KMS-11 (cell line): Measurements from ENCODE around the gene VPS11.

ENCODE experiments used
- H2AFZ ChIP-seq: fragments of 200-600 bp; sonication (generic); 2 replicates; pipeline ENCODE4 v1.6.1; 2016; ENCODE audit warnings: antibody characterized with exemption, mixed run types, low read depth
- H3K27ac ChIP-seq: fragments of 200-600 bp; sonication (generic); 2 replicates; pipeline ENCODE4 v1.6.1; 2016; ENCODE audit warnings: mild to moderate bottlenecking, mixed run types
- H3K27me3 ChIP-seq: fragments of 200-600 bp; sonication (generic); 2 replicates; pipeline ENCODE4 v1.6.1; 2017; ENCODE audit warnings: mild to moderate bottlenecking, low read depth, mixed run types, moderate library complexity; ENCODE audit not compliant: insufficient read depth
- H3K36me3 ChIP-seq: fragments of 200-600 bp; sonication (generic); 2 replicates; pipeline ENCODE4 v1.6.1; 2017; ENCODE audit warnings: mild to moderate bottlenecking, mixed run types; ENCODE audit not compliant: insufficient read depth
- H3K4me1 ChIP-seq: fragments of 200-600 bp; sonication (generic); 2 replicates; pipeline ENCODE4 v1.6.1; 2016; ENCODE audit warnings: mild to moderate bottlenecking, low read depth, mixed run types; ENCODE audit not compliant: poor library complexity, severe bottlenecking
- H3K4me2 ChIP-seq: fragments of 200-600 bp; sonication (generic); 2 replicates; pipeline ENCODE4 v1.7.0; 2016; ENCODE audit warnings: mild to moderate bottlenecking, mixed run types
- H3K4me3 ChIP-seq: fragments of 200-600 bp; sonication (generic); IDR thresholded peaks from 2 replicates; pipeline ENCODE4 v1.6.1; 2017; ENCODE audit warnings: low read depth, low read length, mixed read lengths; ENCODE audit not compliant: insufficient read depth
- H3K79me2 ChIP-seq: fragments of 200-600 bp; sonication (generic); 2 replicates; pipeline ENCODE4 v1.6.1; 2016; ENCODE audit warnings: low read depth, mixed run types; ENCODE audit not compliant: insufficient read depth
- H3K9ac ChIP-seq: fragments of 200-600 bp; sonication (generic); 2 replicates; pipeline ENCODE4 v1.6.1; 2016; ENCODE audit warnings: mild to moderate bottlenecking, mixed run types
- H4K20me1 ChIP-seq: fragments of 200-600 bp; sonication (generic); 2 replicates; pipeline ENCODE4 v1.6.1; 2016; ENCODE audit warnings: mild to moderate bottlenecking, mixed run types; ENCODE audit not compliant: insufficient read depth
- CTCF ChIP-seq: fragments of 200-600 bp; sonication (generic); conservative IDR thresholded peaks from 2 replicates; pipeline ENCODE4 v1.6.1; 2017; ENCODE audit warnings: low read depth, mild to moderate bottlenecking, antibody characterized with exemption, low read length, moderate library complexity, mixed read lengths

Gene VPS11

DNA sequence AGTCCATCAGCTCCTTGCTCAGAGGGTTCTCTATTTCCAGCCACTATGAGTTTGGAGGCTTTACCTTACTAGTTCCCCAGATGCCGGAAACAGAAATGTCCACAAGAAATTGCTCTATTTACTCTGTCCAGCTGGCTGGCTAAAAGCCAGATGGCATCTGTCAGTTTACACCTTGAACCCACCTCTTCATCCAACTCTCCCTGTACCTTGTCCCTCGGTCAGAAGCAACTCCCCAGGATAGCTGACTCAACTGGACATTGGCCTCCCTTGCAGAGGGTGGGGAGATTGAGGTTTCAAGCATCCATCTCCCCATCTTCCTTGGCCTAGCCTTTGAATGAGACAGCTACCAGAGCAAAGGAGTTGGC lies 41.2 kb downstream of the VPS11 start:
- H3K4me3 ChIP-seq, result no peak overlapping the region
- peak overlapping the region; percentile 77 for H3K4me2 ChIP-seq
- H3K4me1 ChIP-seq, result peaks cover 30% of the 10 kb centered on the region
- H3K9ac ChIP-seq, result no peak overlapping the region
- no peaks in the 10 kb centered on the region for H3K36me3 ChIP-seq
- H4K20me1 ChIP-seq, result no peaks in the 10 kb centered on the region
- peaks cover 16% of the 10 kb centered on the region for H3K79me2 ChIP-seq
- TF ChIP-seq CTCF, result no peak
- H2AFZ ChIP-seq, result no peak overlapping the region
- no peak overlapping the region for H3K27ac ChIP-seq
- H3K27me3 ChIP-seq, result no peaks in the 10 kb centered on the region

- Histone ChIP-seq H3K4me2 (no peak overlapping the region), H3K36me3 (no peaks in the 10 kb centered on the region), H3K4me1 (peaks cover 28% of the 10 kb centered on the region), H3K4me3 (no peak overlapping the region), H3K27ac (no peak overlapping the region), H3K9ac (no peak overlapping the region), H2AFZ (no peak overlapping the region), H3K79me2 (peaks cover 16% of the 10 kb centered on the region), H4K20me1 (no peaks in the 10 kb centered on the region), H3K27me3 (no peaks in the 10 kb centered on the region)
- no peak for TF ChIP-seq CTCF
Measured at GRCh38 chr11:119109843-119110242, 42.2 kb downstream of the VPS11 start.

DNA sequence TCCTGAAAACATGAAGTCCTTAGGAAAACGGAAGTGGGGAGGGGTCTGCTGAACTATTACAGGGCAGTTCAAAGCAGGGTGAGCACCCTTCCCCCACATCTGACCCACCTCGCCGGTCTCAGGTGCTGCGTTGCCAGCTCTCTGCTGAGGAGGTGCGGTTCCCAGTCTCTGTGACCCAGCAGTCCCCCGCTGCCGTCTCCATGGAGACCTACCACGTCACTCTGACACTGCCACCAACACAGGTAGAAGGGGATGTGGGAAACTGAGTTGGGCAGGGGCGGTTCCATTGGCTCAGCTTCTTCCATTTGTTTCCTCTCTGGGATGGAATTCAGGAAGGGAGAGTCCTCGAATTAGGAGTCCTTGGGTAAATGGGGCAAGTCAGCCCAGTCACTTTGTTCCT lies 42.8 kb downstream of the VPS11 start:
- Histone ChIP-seq H4K20me1 (no peaks in the 10 kb centered on the region), H3K4me1 (peaks cover 24% of the 10 kb centered on the region), H3K4me2 (no peak overlapping the region), H3K79me2 (peaks cover 16% of the 10 kb centered on the region), H3K9ac (no peak overlapping the region), H3K4me3 (no peak overlapping the region), H3K36me3 (no peaks in the 10 kb centered on the region), H3K27ac (no peak overlapping the region), H3K27me3 (no peaks in the 10 kb centered on the region), H2AFZ (no peak overlapping the region)
- TF ChIP-seq CTCF, result no peak

- H3K36me3 ChIP-seq, result no peaks in the 10 kb centered on the region
Measured at GRCh38 chr11:119111361-119111925, 43.8 kb downstream of the VPS11 start.

More at GRCh38 chr11:119111361-119111925, 43.8 kb downstream of the VPS11 start:
- TF ChIP-seq CTCF, result no peak
- Histone ChIP-seq H3K9ac (no peak overlapping the region), H2AFZ (no peak overlapping the region), H3K4me3 (no peak overlapping the region), H3K27me3 (no peaks in the 10 kb centered on the region), H3K4me1 (peaks cover 14% of the 10 kb centered on the region), H3K4me2 (no peak overlapping the region), H3K27ac (no peak overlapping the region), H4K20me1 (no peaks in the 10 kb centered on the region), H3K79me2 (peaks cover 16% of the 10 kb centered on the region)
